Activated B cell treated with CpG ODN at 0.5 μM for 24 hours (primary cell): ENCODE measurements around the gene DTHD1. TPM values are rescaled to one million over a fixed set of nuclear protein-coding genes. Genes with fewer than 3 reads are reported as not detected.

ENCODE experiments used
- ATAC-seq: fragments of 200-7000 bp; cut with Tn5 transposase; one replicate; pipeline ENCODE4 v1.10.0; 2021; ENCODE audit warnings: low read depth, mild to moderate bottlenecking, moderate library complexity
- CTCF ChIA-PET: fragments of 350-600 bp; sonication (Branson Sonifier 250); formaldehyde crosslinking; loops from one replicate; lab custom pipeline; 2021; ENCODE audit warnings: antibody characterized with exemption; lab: Charles Lee
- POLR2A ChIA-PET: fragments of 350-600 bp; sonication (Branson Sonifier 250); formaldehyde crosslinking; loops from one replicate; lab custom pipeline; 2021; ENCODE audit warnings: antibody characterized with exemption; lab: Charles Lee
- DNase-seq: peaks from one replicate; pipeline ENCODE4 v3.0.0; 2022
- H3K27ac Mint-ChIP-seq: one replicate; pipeline ENCODE4 v1.8.0; 2020; ENCODE audit warnings: mixed read lengths
- H3K27me3 Mint-ChIP-seq: one replicate; pipeline ENCODE4 v1.8.0; 2021; ENCODE audit warnings: mixed read lengths
- H3K36me3 Mint-ChIP-seq: one replicate; pipeline ENCODE4 v1.8.0; 2021; ENCODE audit warnings: low read depth, mixed read lengths
- H3K4me1 Mint-ChIP-seq: one replicate; pipeline ENCODE4 v1.8.0; 2021; ENCODE audit warnings: mixed read lengths
- H3K4me3 Mint-ChIP-seq: one replicate; pipeline ENCODE4 v1.8.0; 2020; ENCODE audit warnings: mild to moderate bottlenecking, mixed read lengths
- H3K9me3 Mint-ChIP-seq: one replicate; pipeline ENCODE4 v1.8.0; 2020; ENCODE audit warnings: mixed read lengths
- CTCF ChIP-seq: fragments of 200-600 bp; IDR thresholded peaks from one replicate; pipeline ENCODE4 v1.8.0; 2022; ENCODE audit warnings: antibody characterized with exemption, mild to moderate bottlenecking
- intact Hi-C: fragments of 100-400 bp; cut with micrococcal nuclease; formaldehyde crosslinking; loops from one replicate; pipeline ENCODE4 v1.15.1; 2024
- total RNA-seq: library from RNA; stranded (reverse); gene quantifications from 2 replicates; pipeline ENCODE4 v1.2.3, GENCODE V29; 2022

DTHD1 gene
- total RNA-seq, 1 donor from 2014 or later, result not detected

- intact Hi-C loops, result no loop called here
- ChIA-PET POLR2A (no interaction called here), CTCF (no interaction called here)
- Mint-ChIP-seq H3K9me3 (no peaks in the 10 kb centered on the region), H3K4me3 (no peak overlapping the region), H3K4me1 (no peaks in the 10 kb centered on the region), H3K27ac (no peak overlapping the region), H3K27me3 (peaks cover 2% of the 10 kb centered on the region), H3K36me3 (no peaks in the 10 kb centered on the region)
- TF ChIP-seq CTCF, result no peak
- ATAC-seq, result no peak
- DNase-seq, result no peak
These were observed 3.9 kb upstream of the DTHD1 start for GRCh38 chr4:36277533-36277932.

- CTCF ChIA-PET, result no interaction called here
- no peak for ATAC-seq
- Mint-ChIP-seq H3K27me3 (peaks cover 2% of the 10 kb centered on the region), H3K36me3 (no peaks in the 10 kb centered on the region), H3K4me1 (no peaks in the 10 kb centered on the region), H3K27ac (no peak overlapping the region), H3K9me3 (no peaks in the 10 kb centered on the region), H3K4me3 (no peak overlapping the region)
- POLR2A ChIA-PET, result no interaction called here
- intact Hi-C loops, result no loop called here
- no peak for TF ChIP-seq CTCF
- no peak for DNase-seq
These were observed 2.6 kb upstream of the DTHD1 start for GRCh38 chr4:36278789-36279188.

- ATAC-seq (no peak), DNase-seq (no peak)
- Mint-ChIP-seq H3K9me3 (no peaks in the 10 kb centered on the region), H3K36me3 (no peaks in the 10 kb centered on the region), H3K27me3 (peaks cover 2% of the 10 kb centered on the region), H3K4me3 (no peak overlapping the region), H3K27ac (no peak overlapping the region), H3K4me1 (peaks cover under 1% of the 10 kb centered on the region)
- ChIA-PET POLR2A (no interaction called here), CTCF (no interaction called here)
- no peak for TF ChIP-seq CTCF
- intact Hi-C loops, result no loop called here
These were observed 861 bp upstream of the DTHD1 start for GRCh38 chr4:36280555-36280954.

GRCh38 chr4:36282503-36283030 lies 1.2 kb downstream of the DTHD1 start:
- no peaks in the 10 kb centered on the region for H3K9me3 Mint-ChIP-seq
- H3K27me3 Mint-ChIP-seq, result peaks cover 2% of the 10 kb centered on the region
- H3K27ac Mint-ChIP-seq, result no peak overlapping the region
- POLR2A ChIA-PET, result no interaction called here
- CTCF ChIA-PET, result no interaction called here
- no peaks in the 10 kb centered on the region for H3K36me3 Mint-ChIP-seq
- peaks cover 10% of the 10 kb centered on the region for H3K4me1 Mint-ChIP-seq
- TF ChIP-seq CTCF, result no peak
- no peak for DNase-seq
- intact Hi-C loops, result no loop called here
- H3K4me3 Mint-ChIP-seq, result no peak overlapping the region
- ATAC-seq, result no peak

- intact Hi-C loops, result loop anchor here (2.0 kb wide), 1 partner anchor 15 kb away; no protein-coding TSS in a partner anchor
- Mint-ChIP-seq H3K36me3 (no peaks in the 10 kb centered on the region), H3K9me3 (no peaks in the 10 kb centered on the region), H3K27me3 (peaks cover 2% of the 10 kb centered on the region), H3K27ac (no peak overlapping the region), H3K4me3 (no peak overlapping the region), H3K4me1 (peaks cover 19% of the 10 kb centered on the region)
- ATAC-seq (no peak), DNase-seq (no peak)
- POLR2A ChIA-PET, result interaction anchor here (2.6 kb wide), 1 partner anchor 42 kb away, joined by 8 read pairs; no protein-coding TSS in a partner anchor
- CTCF ChIA-PET, result no interaction called here
- TF ChIP-seq CTCF, result no peak
These were observed 2.6 kb downstream of the DTHD1 start for GRCh38 chr4:36283912-36284465.
